ENCODE results near the gene CFB.
"Not testable (repeated sequence)": the region's sequence is repeated elsewhere in the genome, so short reads cannot be mapped to it uniquely, and the experiment has no call there.

CFB gene

GRCh38 chr6:31945507-31946369 is at the start of gene CFB:
TSS of gene CFB (plus strand) at chr6:31946095. CDS start at chr6:31946222, 127 bp downstream.
- DNase-seq = no peak

- DNase-seq = no peak
Measured at GRCh38 chr6:31896493-31896855, 49.4 kb upstream of the CFB start.

- no peak for DNase-seq
Measured at GRCh38 chr6:31896856-31897611, 48.9 kb upstream of the CFB start.

- DNase-seq = peak; percentile 79
Measured at GRCh38 chr6:31897612-31898382, 48.1 kb upstream of the CFB start, which contains the start of gene EHMT2. TSS of gene EHMT2 (minus strand) at chr6:31897698. CDS start at chr6:31897677, 21 bp downstream.

GRCh38 chr6:31898383-31899011 is 47.4 kb upstream of the CFB start:
- DNase-seq = peak in 1 of 2 experiments; percentile 10

- no peak for DNase-seq
Measured at GRCh38 chr6:31899215-31899614, 46.7 kb upstream of the CFB start.

- no peak for DNase-seq
Measured at GRCh38 chr6:31899882-31900722, 45.8 kb upstream of the CFB start.

- DNase-seq = no peak
Measured at GRCh38 chr6:31900917-31901414, 44.9 kb upstream of the CFB start.

GRCh38 chr6:31901415-31901952 is 44.4 kb upstream of the CFB start:
- DNase-seq = peak; percentile 68 to 70

- DNase-seq = peak; percentile 73 to 74
Measured at GRCh38 chr6:31901953-31902643, 43.8 kb upstream of the CFB start, which contains the start of gene ZBTB12. TSS of gene ZBTB12 (minus strand) at chr6:31902086. CDS start at chr6:31901305, 781 bp downstream.

GRCh38 chr6:31903957-31904356 is 41.9 kb upstream of the CFB start:
- no peak for DNase-seq

GRCh38 chr6:31905041-31905440 is 40.9 kb upstream of the CFB start:
- no peak for DNase-seq

- DNase-seq = no peak
Measured at GRCh38 chr6:31906122-31906521, 39.8 kb upstream of the CFB start.

- not testable (repeated sequence) for DNase-seq
Measured at GRCh38 chr6:31906727-31907126, 39.2 kb upstream of the CFB start.

GRCh38 chr6:31907158-31907813 is 38.6 kb upstream of the CFB start:
- DNase-seq = no peak

GRCh38 chr6:31908255-31908654 is 37.6 kb upstream of the CFB start:
- DNase-seq = not testable (repeated sequence)

GRCh38 chr6:31908791-31909190 is 37.1 kb upstream of the CFB start:
- no peak for DNase-seq

- not testable (repeated sequence) for DNase-seq
Measured at GRCh38 chr6:31909298-31909697, 36.6 kb upstream of the CFB start.

GRCh38 chr6:31911826-31912585 is 33.9 kb upstream of the CFB start:
- no peak for DNase-seq
